ENCODE measurements around the gene ZNF235.

- no peak for TF ChIP-seq CTCF (IDR thresholded peaks at IDR 0.05)
- TF ChIP-seq EZH2phosphoT487 (IDR thresholded peaks at IDR 0.05), result no peak
Observed at GRCh38 chr19:44332145-44332544, 27.3 kb upstream of the ZNF235 start.
